GM12864 (cell line): ENCODE measurements around the gene BTN1A1.

Experiments used
- DNase-seq: peaks from one replicate; pipeline ENCODE4 v3.0.0-alpha.2; 2011; ENCODE audit warnings: low read depth
- H3K4me3 ChIP-seq: 2 replicates; pipeline ENCODE4 v1.5.1; 2011; ENCODE audit warnings: mild to moderate bottlenecking, low read depth, low read length, control low read depth
- CTCF ChIP-seq: IDR thresholded peaks from 2 replicates; pipeline ENCODE4 v1.5.1; 2011; ENCODE audit warnings: low read depth, mild to moderate bottlenecking, moderate library complexity, low read length, control low read depth, inconsistent platforms; ENCODE audit errors: missing control alignments

BTN1A1 gene

GRCh38 chr6:26475823-26476729 is 24.0 kb upstream of the BTN1A1 start:
- H3K4me3 ChIP-seq: no peak overlapping the region
- DNase-seq: no peak
- no peak for TF ChIP-seq CTCF

GRCh38 chr6:26476896-26477295 is 23.2 kb upstream of the BTN1A1 start:
- H3K4me3 ChIP-seq: no peak overlapping the region
- no peak for TF ChIP-seq CTCF
- DNase-seq: no peak

GRCh38 chr6:26477426-26477825 is 22.7 kb upstream of the BTN1A1 start:
- DNase-seq: no peak
- TF ChIP-seq CTCF: no peak
- no peak overlapping the region for H3K4me3 ChIP-seq

- DNase-seq: no peak
- no peak overlapping the region for H3K4me3 ChIP-seq
- TF ChIP-seq CTCF: no peak
Measured at GRCh38 chr6:26478100-26478984, 21.8 kb upstream of the BTN1A1 start.

- no peak for TF ChIP-seq CTCF
- no peak overlapping the region for H3K4me3 ChIP-seq
- no peak for DNase-seq
Measured at GRCh38 chr6:26478985-26479278, 21.2 kb upstream of the BTN1A1 start.

GRCh38 chr6:26482338-26482737 is 17.8 kb upstream of the BTN1A1 start:
- no peak overlapping the region for H3K4me3 ChIP-seq
- DNase-seq: no peak
- no peak for TF ChIP-seq CTCF

GRCh38 chr6:26483727-26484126 is 16.4 kb upstream of the BTN1A1 start:
- no peak for TF ChIP-seq CTCF
- DNase-seq: no peak
- no peak overlapping the region for H3K4me3 ChIP-seq
